ENCODE data around the gene CNN1. TPM values are rescaled to one million over a fixed set of nuclear protein-coding genes. Genes with fewer than 3 reads are reported as not detected.

Gene CNN1
- total RNA-seq (2014; rRNA removed; shearing (Covaris generic)): 0.78 and 1.9 TPM in 2 replicates

GRCh38 chr19:11538232-11539036 is at the start of gene CNN1:
Gene CNN1 (plus strand): TSS chr19:11538851. CDS start chr19:11538928, 77 bp downstream.
- no peak for DNase-seq (ENCODE audit: low spot score)

- DNase-seq (ENCODE audit: low spot score): no peak
Measured at GRCh38 chr19:11489378-11489777, 49.3 kb upstream of the CNN1 start.

GRCh38 chr19:11494634-11495285 is 43.9 kb upstream of the CNN1 start:
- DNase-seq (ENCODE audit: low spot score): no peak

- DNase-seq (ENCODE audit: low spot score): no peak
Measured at GRCh38 chr19:11495481-11495880, 43.2 kb upstream of the CNN1 start.

GRCh38 chr19:11495885-11496284 is 42.8 kb upstream of the CNN1 start:
- no peak for DNase-seq (ENCODE audit: low spot score)

GRCh38 chr19:11496391-11497163 is 42.1 kb upstream of the CNN1 start:
- peak; percentile 88 for DNase-seq (ENCODE audit: low spot score)

- no peak for DNase-seq (ENCODE audit: low spot score)
Measured at GRCh38 chr19:11499220-11499726, 39.4 kb upstream of the CNN1 start.

GRCh38 chr19:11499890-11500420 is 38.7 kb upstream of the CNN1 start:
- DNase-seq (ENCODE audit: low spot score): no peak

GRCh38 chr19:11504502-11505031 is 34.1 kb upstream of the CNN1 start:
- no peak for DNase-seq (ENCODE audit: low spot score)

- DNase-seq (ENCODE audit: low spot score): peak; percentile 95
Measured at GRCh38 chr19:11505032-11505503, 33.6 kb upstream of the CNN1 start.

GRCh38 chr19:11505504-11506100 is 33.0 kb upstream of the CNN1 start, which contains the start of gene ZNF653:
Gene ZNF653 (minus strand): TSS chr19:11505839. CDS start chr19:11505786, 53 bp downstream.
- DNase-seq (ENCODE audit: low spot score): peak; percentile 94

GRCh38 chr19:11506101-11506555 is 32.5 kb upstream of the CNN1 start:
- DNase-seq (ENCODE audit: low spot score): no peak

- DNase-seq (ENCODE audit: low spot score): no peak
Measured at GRCh38 chr19:11506967-11507366, 31.7 kb upstream of the CNN1 start.

- DNase-seq (ENCODE audit: low spot score): no peak
Measured at GRCh38 chr19:11507370-11508078, 31.1 kb upstream of the CNN1 start.

- DNase-seq (ENCODE audit: low spot score): no peak
Measured at GRCh38 chr19:11510444-11510843, 28.2 kb upstream of the CNN1 start.

- DNase-seq (ENCODE audit: low spot score): no peak
Measured at GRCh38 chr19:11513946-11514345, 24.7 kb upstream of the CNN1 start.

GRCh38 chr19:11519138-11519537 is 19.5 kb upstream of the CNN1 start:
- no peak for DNase-seq (ENCODE audit: low spot score)

- peak; percentile 99 for DNase-seq (ENCODE audit: low spot score)
Measured at GRCh38 chr19:11528551-11529341, 9.9 kb upstream of the CNN1 start, which contains the start of gene ECSIT. Gene ECSIT (minus strand): TSS chr19:11529134. CDS start chr19:11519170, 9,964 bp downstream.

- peak; percentile 61 for DNase-seq (ENCODE audit: low spot score)
Measured at GRCh38 chr19:11530432-11530831, 8.2 kb upstream of the CNN1 start.

All from A172 (cell line).